SK-N-SH treated with all-trans-retinoic acid at 6 μM for 48 hours (cell line): ENCODE results near the gene LRP5.

Experiments
- ARNTL ChIP-seq: fragments of 450-650 bp; formaldehyde crosslinking; IDR thresholded peaks from 2 replicates; pipeline ENCODE4 v1.5.0; 2020; ENCODE audit warnings: low read depth, mild to moderate bottlenecking, moderate library complexity, borderline replicate concordance
- BACH2 ChIP-seq: fragments of 250-450 bp; sonication (Bioruptor Pico); IDR thresholded peaks from 2 replicates; pipeline ENCODE4 v1.9.0; 2021; ENCODE audit warnings: mild to moderate bottlenecking, borderline replicate concordance
- CSDC2 ChIP-seq: fragments of 250-450 bp; sonication (Bioruptor Pico); IDR thresholded peaks from 2 replicates; pipeline ENCODE4 v1.5.0; 2020; ENCODE audit warnings: mild to moderate bottlenecking, moderate library complexity
- PATZ1 ChIP-seq: fragments of 250-450 bp; sonication (Bioruptor Pico); IDR thresholded peaks from 2 replicates; pipeline ENCODE4 v1.8.0; 2020; ENCODE audit warnings: mild to moderate bottlenecking, moderate library complexity, borderline replicate concordance
- TCF4 ChIP-seq: fragments of 250-450 bp; sonication (Bioruptor Pico); IDR thresholded peaks from 2 replicates; pipeline ENCODE4 v1.8.0; 2021; ENCODE audit warnings: mild to moderate bottlenecking, moderate library complexity, borderline replicate concordance
- TOX ChIP-seq: fragments of 250-450 bp; sonication (Bioruptor Pico); IDR thresholded peaks from 2 replicates; pipeline ENCODE4 v1.8.0; 2021; ENCODE audit warnings: mild to moderate bottlenecking, moderate library complexity, borderline replicate concordance
- TSHZ2 ChIP-seq: fragments of 250-450 bp; sonication (Bioruptor Pico); IDR thresholded peaks from 2 replicates; pipeline ENCODE4 v1.5.0; 2020; ENCODE audit warnings: mild to moderate bottlenecking, moderate library complexity
- ZC3H10 ChIP-seq: fragments of 250-450 bp; sonication (Bioruptor Pico); IDR thresholded peaks from 2 replicates; pipeline ENCODE4 v1.5.1; 2021; ENCODE audit warnings: mild to moderate bottlenecking, moderate library complexity
- ZFP3 ChIP-seq: fragments of 250-450 bp; sonication (Bioruptor Pico); IDR thresholded peaks from 2 replicates; pipeline ENCODE4 v1.5.0; 2020; ENCODE audit warnings: mild to moderate bottlenecking, moderate library complexity
- ZNF70 ChIP-seq: fragments of 450-650 bp; formaldehyde crosslinking; IDR thresholded peaks from 2 replicates; pipeline ENCODE4 v1.5.0; 2020; ENCODE audit warnings: mild to moderate bottlenecking, moderate library complexity
- ZNF8 ChIP-seq: fragments of 450-650 bp; formaldehyde crosslinking; IDR thresholded peaks from 2 replicates; pipeline ENCODE4 v1.5.0; 2020; ENCODE audit warnings: mild to moderate bottlenecking, moderate library complexity
- TF ChIP-seq, protein P1 (sequence below): fragments of 250-450 bp; sonication (Bioruptor Pico); IDR thresholded peaks from 2 replicates; pipeline ENCODE4 v1.5.1; 2021; ENCODE audit warnings: mild to moderate bottlenecking, moderate library complexity

DNA sequence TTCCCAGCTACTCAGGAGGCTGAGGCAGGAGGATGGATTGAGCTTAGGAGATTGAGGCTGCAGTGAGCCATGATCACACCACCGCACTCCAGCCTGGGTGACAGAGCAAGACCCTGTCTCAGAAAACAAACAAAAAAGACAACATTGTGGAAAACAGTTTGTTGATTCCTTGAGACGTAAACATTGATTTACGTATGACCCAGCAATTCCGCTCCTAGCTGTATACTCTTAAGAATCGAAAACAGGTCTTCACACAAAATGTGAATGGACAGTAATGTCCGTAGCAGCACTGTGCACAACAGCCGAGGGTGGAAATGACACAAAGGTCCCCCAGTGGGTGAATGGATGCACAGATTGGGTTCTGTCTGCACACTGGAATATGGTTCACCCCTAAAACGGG, 49.3 kb downstream of the LRP5 start:
- TF ChIP-seq TOX (CRISPR knock-in tag) (no peak), TSHZ2 (CRISPR knock-in tag) (no peak), BACH2 (CRISPR knock-in tag) (no peak), PATZ1 (CRISPR knock-in tag) (no peak), ZNF70 (CRISPR knock-in tag) (no peak), CSDC2 (CRISPR knock-in tag) (no peak), ZFP3 (CRISPR knock-in tag) (no peak), ARNTL (CRISPR knock-in tag) (no peak), ZNF8 (no peak), ZC3H10 (CRISPR knock-in tag) (no peak), TCF4 (CRISPR knock-in tag) (no peak)
- TF ChIP-seq, protein P1, sequence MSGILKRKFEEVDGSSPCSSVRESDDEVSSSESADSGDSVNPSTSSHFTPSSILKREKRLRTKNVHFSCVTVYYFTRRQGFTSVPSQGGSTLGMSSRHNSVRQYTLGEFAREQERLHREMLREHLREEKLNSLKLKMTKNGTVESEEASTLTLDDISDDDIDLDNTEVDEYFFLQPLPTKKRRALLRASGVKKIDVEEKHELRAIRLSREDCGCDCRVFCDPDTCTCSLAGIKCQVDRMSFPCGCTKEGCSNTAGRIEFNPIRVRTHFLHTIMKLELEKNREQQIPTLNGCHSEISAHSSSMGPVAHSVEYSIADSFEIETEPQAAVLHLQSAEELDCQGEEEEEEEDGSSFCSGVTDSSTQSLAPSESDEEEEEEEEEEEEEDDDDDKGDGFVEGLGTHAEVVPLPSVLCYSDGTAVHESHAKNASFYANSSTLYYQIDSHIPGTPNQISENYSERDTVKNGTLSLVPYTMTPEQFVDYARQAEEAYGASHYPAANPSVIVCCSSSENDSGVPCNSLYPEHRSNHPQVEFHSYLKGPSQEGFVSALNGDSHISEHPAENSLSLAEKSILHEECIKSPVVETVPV: no peak
